NT2/D1 (cell line): ENCODE measurements around the gene MBTPS1.
A peak's percentile ranks its signal among the peaks of the same experiment; 100 is the strongest.

Experiments used
- DNase-seq: peaks from one replicate; pipeline ENCODE4 v3.0.0-alpha.2; 2011; ENCODE audit warnings: low read depth, low spot score
- H3K27me3 ChIP-seq: 2 replicates; pipeline ENCODE4 v1.6.0; 2011; ENCODE audit warnings: mild to moderate bottlenecking; ENCODE audit not compliant: insufficient read length, insufficient read depth
- H3K36me3 ChIP-seq: 2 replicates; pipeline ENCODE4 v1.6.1; 2011; ENCODE audit warnings: mild to moderate bottlenecking, low read length, mixed read lengths; ENCODE audit not compliant: insufficient read depth, insufficient read length
- H3K4me1 ChIP-seq: 2 replicates; pipeline ENCODE4 v1.5.1; 2011; ENCODE audit not compliant: insufficient read depth, insufficient read length
- H3K4me3 ChIP-seq: 2 replicates; pipeline ENCODE4 v1.5.1; 2011; ENCODE audit warnings: low read depth; ENCODE audit not compliant: insufficient read length
- H3K9ac ChIP-seq: 2 replicates; pipeline ENCODE4 v1.6.0; 2011; ENCODE audit warnings: low read depth; ENCODE audit not compliant: insufficient read length
- H3K9me3 ChIP-seq: 2 replicates; pipeline ENCODE4 v1.5.1; 2011; ENCODE audit warnings: mild to moderate bottlenecking, low read length; ENCODE audit not compliant: insufficient read depth
- SUZ12 ChIP-seq: IDR thresholded peaks from 2 replicates; pipeline ENCODE4 v1.6.1; 2011; ENCODE audit not compliant: insufficient read length, insufficient read depth; ENCODE audit errors: extremely low read depth
- YY1 ChIP-seq: IDR thresholded peaks from 2 replicates; pipeline ENCODE4 v1.6.1; 2011; ENCODE audit not compliant: insufficient read length, insufficient read depth
- ZNF274 ChIP-seq: IDR thresholded peaks from 2 replicates; pipeline ENCODE4 v1.6.1; 2011; ENCODE audit warnings: mild to moderate bottlenecking, low read depth, low read length

The MBTPS1 gene

DNA sequence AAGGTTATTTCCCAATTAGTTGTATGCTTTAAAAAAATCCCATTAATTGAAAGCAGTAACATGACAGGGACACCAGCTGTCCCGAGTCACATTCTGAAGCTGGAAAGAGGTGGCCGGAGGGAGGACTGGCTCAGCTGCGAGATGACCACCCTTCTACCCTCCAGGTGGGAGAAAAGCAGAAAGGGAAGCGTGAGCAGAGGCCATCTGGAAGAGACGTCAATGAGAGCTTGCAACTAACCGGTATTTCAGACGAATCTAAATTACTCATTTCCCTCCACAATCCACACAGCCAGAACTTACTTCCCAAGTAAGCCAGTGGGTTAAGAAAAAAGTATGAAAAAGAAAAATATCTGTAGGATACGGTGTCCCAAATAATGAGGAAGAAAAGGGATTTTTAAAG is 45.6 kb downstream of the MBTPS1 start:
- Histone ChIP-seq H3K4me1 (no peaks in the 10 kb centered on the region), H3K9me3 (no peaks in the 10 kb centered on the region), H3K4me3 (no peak overlapping the region), H3K27me3 (no peaks in the 10 kb centered on the region), H3K9ac (no peak overlapping the region), H3K36me3 (peaks cover 91% of the 10 kb centered on the region)
- TF ChIP-seq SUZ12 (no peak), YY1 (no peak), ZNF274 (no peak)
- DNase-seq = no peak

DNA sequence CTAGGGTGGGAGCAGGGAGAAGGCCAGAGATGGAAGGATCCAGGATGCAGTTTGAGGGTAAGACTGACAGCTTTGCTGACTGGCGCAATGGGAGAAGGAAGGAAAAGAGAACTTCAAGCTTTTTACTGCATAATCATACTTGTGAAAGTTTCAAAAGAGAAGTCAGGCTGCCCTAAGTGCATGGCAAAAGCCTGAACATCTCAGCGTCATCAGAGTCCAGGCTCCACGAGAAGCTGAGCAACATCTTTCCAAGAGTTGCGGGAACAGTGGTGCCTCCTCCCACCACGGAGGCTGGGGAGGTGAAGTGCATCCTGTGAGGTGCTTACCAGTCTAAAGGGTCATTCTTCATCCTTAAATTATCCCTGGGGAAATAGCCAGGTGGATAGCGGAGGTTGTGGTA is 47.2 kb downstream of the MBTPS1 start:
- no peak for TF ChIP-seq SUZ12
- no peak for TF ChIP-seq YY1
- TF ChIP-seq ZNF274 = no peak
- Histone ChIP-seq H3K36me3 (peaks cover 91% of the 10 kb centered on the region), H3K9ac (no peak overlapping the region), H3K9me3 (no peaks in the 10 kb centered on the region), H3K4me1 (no peaks in the 10 kb centered on the region), H3K27me3 (no peaks in the 10 kb centered on the region), H3K4me3 (no peak overlapping the region)
- no peak for DNase-seq

DNA sequence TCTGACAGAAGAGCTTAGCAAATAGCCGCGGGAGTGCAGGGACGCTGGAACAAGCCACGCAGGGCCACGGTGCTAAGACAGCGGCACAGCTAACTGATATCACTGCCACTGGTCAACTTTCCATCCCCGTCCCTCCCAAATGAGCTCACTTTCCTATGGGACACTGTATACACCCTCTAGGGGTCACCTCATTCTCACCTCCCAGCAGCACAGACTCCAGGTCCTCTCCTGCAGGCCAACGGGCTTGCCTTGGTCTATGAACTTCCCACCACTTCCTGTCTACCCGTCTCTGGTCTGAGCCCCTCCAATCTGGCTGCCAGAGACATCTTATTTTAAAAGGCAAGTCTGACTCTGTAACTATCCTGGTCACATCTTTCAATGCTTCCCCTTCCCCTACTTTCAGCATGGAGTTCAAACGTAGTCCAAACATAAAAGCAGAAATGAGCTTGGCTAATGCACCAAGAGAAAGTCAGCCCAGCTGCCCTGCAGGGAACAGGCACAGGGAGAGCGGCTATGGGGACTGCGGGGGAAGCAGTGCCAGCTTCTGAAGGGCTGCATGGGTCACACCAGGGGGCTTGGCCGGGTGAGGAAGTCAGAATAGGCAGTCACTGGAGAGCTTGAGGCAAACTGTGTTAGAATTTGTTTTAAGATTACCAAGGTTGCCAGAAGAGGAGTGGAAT is 47.8 kb downstream of the MBTPS1 start:
- TF ChIP-seq ZNF274 (no peak), SUZ12 (no peak), YY1 (no peak)
- no peaks in the 10 kb centered on the region for H3K9me3 ChIP-seq
- no peak overlapping the region for H3K9ac ChIP-seq
- H3K4me1 ChIP-seq = no peaks in the 10 kb centered on the region
- no peak for DNase-seq
- H3K27me3 ChIP-seq = no peaks in the 10 kb centered on the region
- H3K4me3 ChIP-seq = no peak overlapping the region
- peaks cover 91% of the 10 kb centered on the region for H3K36me3 ChIP-seq

DNA sequence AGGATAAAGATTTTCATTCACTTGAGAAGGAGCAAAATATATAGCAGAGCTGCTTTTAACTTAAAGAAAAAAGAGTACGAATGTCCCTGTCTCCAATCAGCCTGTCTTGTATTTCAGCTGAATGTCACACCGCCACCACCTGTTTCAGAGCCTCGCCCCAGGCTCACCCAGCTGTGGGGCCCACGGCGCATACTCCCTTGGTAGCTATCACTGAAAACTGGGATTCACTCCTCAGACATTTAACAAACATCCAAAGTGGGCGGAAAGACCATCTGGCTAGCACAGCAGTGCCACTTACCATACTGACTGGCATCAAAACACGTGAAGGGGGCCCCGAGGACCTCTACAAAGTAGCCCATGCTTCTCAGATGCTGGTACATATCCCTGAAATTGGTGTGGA is 48.7 kb downstream of the MBTPS1 start:
- Histone ChIP-seq H3K9me3 (no peaks in the 10 kb centered on the region), H3K4me3 (no peak overlapping the region), H3K27me3 (no peaks in the 10 kb centered on the region), H3K36me3 (peaks cover 87% of the 10 kb centered on the region), H3K4me1 (no peaks in the 10 kb centered on the region), H3K9ac (no peak overlapping the region)
- TF ChIP-seq YY1 (no peak), ZNF274 (no peak), SUZ12 (no peak)
- DNase-seq = no peak

DNA sequence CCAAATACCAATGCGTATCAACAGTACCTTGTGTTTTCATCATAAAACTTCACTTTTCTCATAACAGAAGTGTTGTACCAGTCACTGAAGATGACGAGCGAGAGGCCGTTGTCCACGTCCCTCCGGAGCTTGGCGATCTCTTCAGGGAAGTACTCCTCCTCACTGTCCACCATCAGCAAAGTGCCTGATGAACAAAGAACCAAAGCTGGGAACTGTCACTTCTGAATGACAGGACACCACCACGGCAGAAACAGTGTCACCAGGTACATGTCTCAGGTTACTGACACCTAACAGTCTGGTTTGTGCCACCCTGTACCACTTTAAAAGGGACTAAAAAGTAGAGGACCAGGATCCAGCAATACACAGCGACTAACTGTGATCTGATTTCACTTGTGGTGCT is 49.1 kb downstream of the MBTPS1 start:
- no peaks in the 10 kb centered on the region for H3K9me3 ChIP-seq
- no peak for DNase-seq
- no peaks in the 10 kb centered on the region for H3K4me1 ChIP-seq
- TF ChIP-seq SUZ12 (no peak), ZNF274 (no peak), YY1 (no peak)
- no peaks in the 10 kb centered on the region for H3K27me3 ChIP-seq
- peaks cover 87% of the 10 kb centered on the region for H3K36me3 ChIP-seq
- H3K9ac ChIP-seq = no peak overlapping the region
- no peak overlapping the region for H3K4me3 ChIP-seq

DNA sequence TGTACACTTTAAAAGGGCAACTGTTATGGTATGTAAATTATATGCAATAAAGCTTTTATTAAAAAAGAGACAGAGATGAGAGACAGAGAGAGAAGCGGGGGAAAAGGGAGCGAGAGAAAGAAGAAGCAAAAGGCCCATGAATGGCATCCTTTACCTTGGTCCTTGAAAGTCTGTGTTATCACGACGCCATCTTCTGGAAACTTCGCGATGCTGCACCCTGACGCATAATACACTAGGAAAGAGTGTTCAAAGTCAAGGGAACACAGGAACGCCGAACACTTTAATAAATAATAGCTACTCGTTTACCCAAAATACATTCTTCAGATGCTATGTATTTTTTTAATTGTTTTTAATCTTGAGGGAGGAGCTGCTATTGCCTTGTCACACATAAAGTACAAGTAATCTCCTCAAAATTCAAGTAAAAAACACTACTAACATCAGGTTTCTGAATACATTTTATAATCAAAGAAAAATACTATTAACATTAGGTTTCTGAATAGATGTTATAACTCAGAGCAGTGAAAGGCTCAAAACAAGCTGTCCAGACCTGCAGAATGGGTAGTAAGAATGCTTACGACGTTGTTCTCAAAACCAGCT is 51.1 kb downstream of the MBTPS1 start:
- no peaks in the 10 kb centered on the region for H3K27me3 ChIP-seq
- no peaks in the 10 kb centered on the region for H3K9me3 ChIP-seq
- H3K4me3 ChIP-seq = no peak overlapping the region
- TF ChIP-seq ZNF274 (no peak), SUZ12 (no peak), YY1 (no peak)
- peak; percentile 57 for DNase-seq
- no peak overlapping the region for H3K9ac ChIP-seq
- no peaks in the 10 kb centered on the region for H3K4me1 ChIP-seq
- peaks cover 91% of the 10 kb centered on the region for H3K36me3 ChIP-seq

DNA sequence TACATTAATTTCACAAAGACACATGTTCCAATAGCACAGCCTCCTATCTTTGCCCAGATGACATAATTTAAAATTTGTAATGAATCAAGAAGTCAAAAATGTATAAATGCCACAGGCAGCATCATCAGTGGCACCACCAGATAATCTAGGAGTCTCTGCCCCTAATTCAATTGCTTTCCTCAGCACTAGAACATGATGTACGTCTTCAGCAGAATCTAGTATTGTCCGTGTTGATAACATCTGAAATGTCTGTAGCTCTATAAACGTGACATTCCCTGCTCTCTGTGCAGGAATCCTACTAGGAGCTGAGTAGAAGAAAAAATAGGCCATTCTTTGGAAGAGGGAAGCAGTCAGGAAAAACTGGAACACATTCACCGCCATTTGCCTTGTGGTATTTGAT is 52.8 kb downstream of the MBTPS1 start:
- no peaks in the 10 kb centered on the region for H3K27me3 ChIP-seq
- DNase-seq = no peak

More for the DNA sequence above, 52.8 kb downstream of the MBTPS1 start:
- no peak for TF ChIP-seq YY1
- no peak for TF ChIP-seq SUZ12
- no peak for TF ChIP-seq ZNF274
- H3K36me3 ChIP-seq = peaks cover 92% of the 10 kb centered on the region
- H3K9me3 ChIP-seq = no peaks in the 10 kb centered on the region
- H3K9ac ChIP-seq = no peak overlapping the region
- H3K4me3 ChIP-seq = no peak overlapping the region
- H3K4me1 ChIP-seq = no peaks in the 10 kb centered on the region
